ENCODE data around the gene CRX.
"Not testable (repeated sequence)": the region's sequence is repeated elsewhere in the genome, so short reads cannot be mapped to it uniquely, and the experiment has no call there.

CRX gene

DNA sequence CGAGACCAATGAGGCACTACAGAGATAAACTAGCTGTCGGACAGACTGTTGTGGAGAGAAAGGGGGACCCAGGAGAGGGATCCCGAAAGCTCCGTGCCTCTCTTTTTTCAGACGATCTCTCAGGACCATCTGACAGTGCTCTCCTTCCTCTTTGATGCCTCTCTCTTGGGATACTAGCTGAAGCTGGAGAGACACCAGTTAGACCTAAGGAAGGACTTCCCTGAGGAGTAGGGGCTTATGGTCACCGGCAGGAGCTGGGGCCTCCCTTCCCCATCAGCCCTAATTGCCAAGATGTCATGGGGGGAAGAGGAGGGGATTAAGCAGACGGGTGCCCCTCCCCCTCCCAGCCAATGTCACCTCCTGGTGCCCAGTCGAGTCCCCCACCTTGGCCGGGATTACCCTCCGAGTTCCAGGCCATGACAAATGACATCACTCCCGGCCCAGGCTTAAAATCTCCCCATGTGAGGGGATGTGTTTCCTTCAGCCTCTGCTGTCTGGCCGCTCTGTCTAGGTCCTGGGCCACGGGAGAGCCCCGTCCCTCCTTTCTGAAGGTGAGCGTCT lies at the start of gene CRX:
CRX (plus strand) TSS at position 478 of the 561 bp plus-strand sequence. CDS start 12,507 bp downstream, outside the sequence.
- in situ Hi-C loops (cut with MboI; ENCODE audit: low sequenced_read_pairs): no loop called here

DNA sequence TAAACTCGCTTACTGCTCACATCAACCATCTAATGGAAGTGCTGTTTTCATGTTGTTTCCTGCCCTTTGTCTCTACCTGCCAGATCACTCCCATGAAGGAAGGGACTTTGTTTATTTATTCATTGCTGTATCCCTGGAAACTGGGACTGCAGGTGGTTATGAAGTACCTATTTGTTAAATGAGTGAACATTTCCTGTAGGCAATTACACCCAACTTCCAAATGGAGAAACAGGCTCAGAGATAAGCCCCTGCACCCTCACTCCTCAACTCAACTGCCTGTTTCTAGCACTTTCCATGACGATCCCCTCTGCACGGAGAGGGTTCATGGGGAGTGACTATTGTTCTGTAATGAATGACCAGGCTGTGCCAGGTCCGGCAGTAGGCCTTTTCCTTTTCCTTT lies 45.2 kb upstream of the CRX start:
- in situ Hi-C loops (cut with MboI; ENCODE audit: low sequenced_read_pairs): no loop called here

DNA sequence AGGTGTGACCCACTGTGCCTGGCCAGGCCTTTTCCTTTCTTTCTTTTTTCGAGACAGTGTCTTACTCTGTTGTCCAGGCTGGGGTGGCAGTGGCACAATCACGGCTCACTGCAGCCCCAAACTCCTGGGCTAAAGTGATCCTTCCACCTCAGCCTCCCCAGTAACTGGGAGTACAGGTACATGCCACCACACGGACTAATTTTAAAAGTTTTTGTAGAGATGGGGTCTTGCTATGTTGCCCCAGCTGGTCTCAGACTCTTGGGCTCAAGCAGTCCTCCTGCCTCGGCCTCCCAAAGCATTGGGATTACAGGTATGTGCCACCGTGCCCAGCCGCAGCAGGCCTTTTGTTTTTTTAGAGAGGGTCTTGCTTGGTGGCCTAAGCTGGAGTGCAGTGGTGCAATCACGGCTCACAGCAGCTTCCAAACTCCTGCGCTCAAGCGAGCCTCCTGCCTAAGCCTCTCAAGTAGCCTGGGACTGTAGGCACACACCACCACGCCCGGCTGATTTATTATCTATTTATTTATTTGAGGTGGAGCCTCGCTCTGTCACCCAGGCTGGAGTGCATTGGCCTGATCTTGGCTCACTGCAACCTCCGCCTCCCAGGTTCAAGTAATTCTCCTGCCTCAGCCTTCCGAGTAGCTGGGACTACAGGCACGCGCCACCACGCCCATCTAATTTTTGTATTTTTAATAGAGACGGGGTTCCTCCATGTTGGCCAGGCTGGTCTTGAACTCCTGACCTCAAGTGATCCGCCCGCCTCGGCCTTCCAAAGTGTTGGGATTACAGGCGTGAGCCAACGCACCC lies 44.3 kb upstream of the CRX start:
- in situ Hi-C loops (cut with MboI; ENCODE audit: low sequenced_read_pairs): not testable (repeated sequence)

DNA sequence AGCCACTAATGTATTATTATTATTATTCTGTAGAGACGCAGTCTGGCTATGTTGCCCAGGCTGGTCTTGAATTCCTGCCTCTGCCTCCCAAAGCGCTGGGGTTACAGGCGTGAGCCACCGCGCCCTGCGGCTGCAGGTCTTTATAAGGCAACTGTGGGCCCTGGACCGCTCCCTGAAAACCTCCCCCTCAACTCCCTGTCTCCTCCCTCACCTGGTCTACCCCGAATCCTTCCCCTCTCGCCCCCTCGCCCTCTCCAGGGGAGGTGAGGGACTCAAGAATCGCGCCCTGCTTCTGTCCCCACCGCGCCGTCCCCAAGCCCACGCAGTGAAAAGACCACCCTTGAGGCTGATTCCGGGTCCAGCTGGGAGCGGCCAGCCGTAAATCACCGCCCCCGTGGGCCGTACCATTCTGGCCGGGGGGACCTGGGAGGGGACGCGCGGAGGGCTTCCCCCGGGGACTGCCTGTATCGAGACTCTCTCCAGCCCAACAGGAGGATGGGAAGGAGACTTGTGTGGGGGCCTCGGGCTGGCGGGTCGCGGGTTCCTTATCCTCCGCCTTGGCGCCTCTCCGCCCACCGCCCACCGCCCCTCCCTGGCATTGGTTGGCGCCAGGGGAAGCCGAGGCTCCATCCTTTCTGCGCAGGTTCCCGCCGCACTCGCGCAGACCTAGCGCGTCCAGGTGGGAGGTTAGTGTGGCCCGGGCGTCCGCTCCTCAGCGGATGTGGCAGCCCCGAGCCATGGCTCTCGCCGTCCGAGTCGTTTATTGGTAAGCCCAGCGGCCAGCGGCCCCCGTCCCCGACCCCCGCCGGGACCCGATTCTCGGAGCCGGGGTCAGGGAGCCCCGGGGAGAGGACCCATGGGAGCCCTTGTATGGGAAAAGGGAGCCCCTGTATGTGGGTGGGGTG lies 43.4 kb upstream of the CRX start, which contains the start of gene SELENOW:
SELENOW (plus strand) TSS at position 655 of the 905 bp plus-strand sequence; CDS start at position 738, 83 bp downstream.
- in situ Hi-C loops (cut with MboI; ENCODE audit: low sequenced_read_pairs): no loop called here

DNA sequence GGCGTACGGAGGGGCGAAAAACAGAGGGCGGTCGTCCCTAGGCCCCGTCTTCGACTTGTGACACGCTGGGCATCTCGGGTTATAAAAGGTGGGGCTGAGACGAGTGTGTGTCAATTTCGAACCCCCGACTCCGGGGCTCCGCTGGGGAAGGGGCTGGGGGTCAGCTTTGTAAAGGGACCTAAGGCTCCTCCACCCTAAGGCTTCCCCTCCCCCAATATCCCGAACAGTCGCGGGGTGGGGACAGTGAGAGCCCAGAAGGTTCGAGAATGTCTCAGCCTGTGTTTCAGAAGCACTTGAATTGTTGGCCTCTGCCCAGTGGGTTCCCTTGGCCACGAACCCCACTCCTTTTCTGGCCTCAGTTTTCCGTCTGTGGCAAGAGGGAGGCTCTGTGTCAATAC lies 42.8 kb upstream of the CRX start:
- in situ Hi-C loops (cut with MboI; ENCODE audit: low sequenced_read_pairs): no loop called here

DNA sequence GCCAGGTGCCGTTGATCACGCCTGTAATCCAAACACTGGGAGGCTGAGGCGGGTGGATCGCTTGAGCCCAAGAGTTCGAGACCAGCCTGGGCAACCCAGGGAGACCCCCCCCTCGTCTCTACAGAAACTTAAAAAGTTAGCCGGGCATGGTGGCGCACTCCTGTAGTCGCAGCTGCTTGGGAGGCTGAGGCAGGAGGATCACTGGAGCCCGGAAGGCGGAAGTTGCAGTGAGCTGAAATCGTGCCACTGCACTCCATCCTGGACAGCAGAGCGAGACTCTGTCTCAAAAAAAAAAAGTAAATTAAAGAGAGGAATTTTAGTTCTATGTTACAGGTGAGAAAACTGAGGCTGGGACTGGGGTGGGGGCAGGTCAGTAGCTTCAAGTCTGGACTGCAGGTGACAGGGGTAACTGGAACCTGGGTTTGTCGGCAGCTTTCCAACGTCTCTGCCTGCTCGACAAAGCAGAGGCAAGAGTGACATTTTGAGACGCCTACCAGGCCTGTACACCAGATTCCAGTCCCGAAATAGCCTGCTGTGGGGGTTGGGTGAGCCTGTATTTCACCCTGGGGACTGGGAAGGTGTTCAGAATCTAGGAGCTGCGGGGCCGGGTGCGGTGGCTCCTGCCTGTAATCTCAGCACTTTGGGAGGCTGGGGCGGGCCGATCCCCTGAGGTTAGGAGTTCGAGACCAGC lies 42.1 kb upstream of the CRX start:
- in situ Hi-C loops (cut with MboI; ENCODE audit: low sequenced_read_pairs): no loop called here

DNA sequence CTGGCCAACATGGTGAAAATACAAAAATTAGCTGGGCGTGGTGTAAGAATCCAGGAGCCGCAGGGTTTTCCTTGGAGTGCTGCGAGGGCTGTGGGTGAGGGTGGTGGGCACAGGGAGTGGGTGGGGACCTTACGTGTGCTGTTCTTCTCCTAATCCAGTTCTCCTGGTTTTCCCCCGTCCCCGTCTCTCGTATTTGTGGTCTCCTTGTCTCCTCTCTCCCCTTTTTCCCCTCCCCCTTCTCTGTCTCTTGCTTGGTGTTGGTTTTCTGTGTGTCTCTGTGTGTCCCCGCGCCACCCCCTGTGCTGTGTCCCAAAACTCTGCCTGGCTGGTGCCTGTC lies 41.6 kb upstream of the CRX start:
- in situ Hi-C loops (cut with MboI; ENCODE audit: low sequenced_read_pairs): no loop called here

DNA sequence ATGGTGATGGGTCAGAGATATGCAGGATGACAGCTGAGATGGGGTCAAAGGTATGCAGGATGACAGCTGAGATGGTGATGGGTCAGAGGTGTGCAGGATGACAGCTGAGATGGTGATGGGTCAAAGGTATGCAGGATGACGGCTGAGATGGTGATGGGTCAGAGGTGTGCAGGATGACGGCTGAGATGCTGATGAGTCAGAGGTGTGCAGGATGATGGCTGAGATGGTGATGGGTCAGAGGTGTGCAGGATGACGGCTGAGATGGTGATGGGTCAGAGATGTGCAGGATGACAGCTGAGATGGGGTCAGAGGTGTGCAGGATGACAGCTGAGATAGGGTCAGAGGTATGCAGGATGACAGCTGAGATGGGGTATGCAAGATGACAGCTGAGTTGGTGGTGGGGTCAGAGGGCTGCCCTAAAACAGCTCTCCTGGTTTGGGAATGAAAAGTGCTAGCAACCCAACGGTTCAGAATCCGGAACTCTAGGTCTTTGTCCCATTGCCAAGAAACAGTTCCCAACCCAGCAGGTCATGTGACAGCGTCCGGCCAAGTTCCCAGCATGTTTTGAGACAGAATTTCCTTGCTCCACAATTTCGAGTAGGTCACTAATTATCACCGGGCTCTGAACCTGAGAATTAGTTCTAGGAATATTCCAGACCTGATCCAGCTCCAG lies 40.0 kb upstream of the CRX start:
- in situ Hi-C loops (cut with MboI; ENCODE audit: low sequenced_read_pairs): no loop called here

DNA sequence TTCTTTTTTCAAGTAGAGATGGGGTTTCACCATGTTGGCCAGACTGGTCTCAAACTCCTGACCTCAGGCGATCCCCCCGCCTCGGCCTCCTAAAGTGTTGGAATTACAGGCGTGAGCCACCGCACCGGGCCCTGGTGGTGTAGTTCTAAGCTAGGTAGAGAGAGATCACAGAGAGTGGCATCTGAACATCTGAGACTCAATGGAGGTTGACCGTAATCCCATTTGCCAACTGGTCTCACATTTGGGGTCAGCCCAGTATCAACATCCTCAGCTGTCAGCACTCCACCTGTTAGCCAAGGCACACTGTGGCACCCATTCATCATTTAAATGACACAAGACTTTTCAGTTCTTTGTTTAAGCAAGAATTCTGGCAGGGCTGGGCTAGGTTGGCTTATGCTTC lies 35.2 kb upstream of the CRX start:
- in situ Hi-C loops (cut with MboI; ENCODE audit: low sequenced_read_pairs): no loop called here

DNA sequence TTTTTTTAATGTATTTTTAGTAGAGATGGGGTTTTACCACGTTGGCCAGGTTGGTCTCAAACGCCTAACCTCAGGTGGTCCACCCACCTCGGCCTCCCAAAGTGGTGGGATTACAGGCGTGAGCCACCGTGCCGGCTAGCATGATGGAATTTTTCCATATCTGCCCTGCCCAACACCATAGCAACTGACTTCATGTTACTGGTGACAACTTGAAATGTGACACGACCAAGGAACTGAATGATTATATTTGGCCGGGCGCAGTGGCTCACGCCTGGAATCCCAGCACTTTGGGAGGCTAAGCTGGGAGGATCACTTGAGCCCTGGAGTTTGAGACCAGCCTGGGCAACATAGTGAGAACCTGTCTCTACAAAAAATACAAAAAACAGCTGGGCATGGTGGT lies 34.4 kb upstream of the CRX start:
- in situ Hi-C loops (cut with MboI; ENCODE audit: low sequenced_read_pairs): not testable (repeated sequence)

DNA sequence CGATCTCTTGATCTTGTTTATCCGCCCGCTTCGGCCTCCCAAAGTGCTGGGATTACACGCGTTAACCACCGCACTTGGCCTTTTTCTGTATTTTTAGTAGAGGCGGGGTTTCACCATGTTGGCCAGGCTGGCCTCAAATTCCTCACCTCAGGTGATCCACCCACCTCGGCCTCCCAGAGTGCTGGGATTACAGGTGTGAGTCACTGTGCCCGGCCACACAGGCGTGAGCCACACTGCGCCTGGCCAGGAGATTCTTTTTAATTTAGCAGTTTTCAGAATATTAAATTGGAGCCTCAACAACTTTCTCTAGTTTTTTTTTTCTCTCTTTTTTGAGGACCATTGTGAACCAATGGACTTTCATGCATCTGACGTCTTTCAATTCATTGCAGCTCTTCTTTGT lies 31.9 kb upstream of the CRX start:
- in situ Hi-C loops (cut with MboI; ENCODE audit: low sequenced_read_pairs): not testable (repeated sequence)

DNA sequence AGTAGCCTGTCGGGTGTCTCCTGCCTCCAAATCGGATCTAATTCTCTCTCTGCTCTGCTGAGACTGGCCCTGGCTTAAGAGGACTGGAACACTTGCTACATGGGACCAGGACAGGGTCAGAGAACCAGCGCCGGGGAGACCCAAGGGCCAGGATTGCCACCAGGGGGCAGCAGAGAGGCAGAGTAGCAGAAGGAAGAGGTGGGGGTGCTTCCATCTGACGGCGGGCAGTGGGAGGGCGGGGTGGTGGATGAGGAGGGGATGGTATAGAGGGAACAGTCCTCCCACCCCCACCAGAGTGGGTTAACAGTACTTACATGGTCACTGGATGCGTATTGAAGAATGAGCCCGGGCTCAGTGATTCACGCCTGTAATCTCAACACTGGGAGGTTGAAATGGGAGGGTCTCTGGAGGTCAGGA lies 31.3 kb upstream of the CRX start:
- in situ Hi-C loops (cut with MboI; ENCODE audit: low sequenced_read_pairs): no loop called here

DNA sequence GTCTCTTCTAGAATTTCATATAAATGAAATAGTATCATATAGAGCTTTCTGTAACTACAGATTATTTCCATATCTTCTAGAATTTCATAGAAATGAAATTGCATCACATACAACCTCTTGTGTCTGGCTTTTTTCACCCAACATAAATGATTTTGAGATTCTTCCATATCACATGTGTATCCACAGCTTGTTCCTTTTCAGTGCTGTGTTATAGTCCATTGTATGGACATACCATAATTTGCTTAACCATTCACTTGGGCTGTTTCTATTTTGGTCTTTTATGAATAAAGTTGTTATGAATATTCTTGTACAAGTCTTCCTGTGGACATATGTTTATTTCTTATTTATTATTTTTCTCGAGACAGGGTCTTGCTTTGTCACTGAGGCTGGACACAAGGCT lies 29.1 kb upstream of the CRX start:
- in situ Hi-C loops (cut with MboI; ENCODE audit: low sequenced_read_pairs): no loop called here

DNA sequence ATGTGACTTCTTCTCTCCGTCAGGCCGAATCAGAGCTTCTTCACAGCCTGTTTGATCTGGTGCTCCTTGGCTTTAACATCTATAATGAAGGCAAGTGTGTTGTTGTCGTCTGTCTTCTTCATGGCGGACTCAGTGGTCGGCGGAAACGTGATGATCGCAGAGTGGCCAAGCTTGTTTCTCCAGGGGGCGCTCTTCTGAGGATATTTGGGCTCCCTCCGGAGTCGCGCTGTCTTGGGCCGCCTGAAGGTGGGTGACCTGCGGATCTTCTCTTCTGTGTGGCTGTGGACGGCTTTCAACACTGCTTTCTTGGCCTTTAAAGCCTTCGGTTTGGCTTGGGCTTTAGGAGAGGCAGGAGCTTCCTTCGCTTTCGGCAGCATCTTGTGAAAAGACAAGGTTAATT lies 27.2 kb upstream of the CRX start:
- in situ Hi-C loops (cut with MboI; ENCODE audit: low sequenced_read_pairs): no loop called here

DNA sequence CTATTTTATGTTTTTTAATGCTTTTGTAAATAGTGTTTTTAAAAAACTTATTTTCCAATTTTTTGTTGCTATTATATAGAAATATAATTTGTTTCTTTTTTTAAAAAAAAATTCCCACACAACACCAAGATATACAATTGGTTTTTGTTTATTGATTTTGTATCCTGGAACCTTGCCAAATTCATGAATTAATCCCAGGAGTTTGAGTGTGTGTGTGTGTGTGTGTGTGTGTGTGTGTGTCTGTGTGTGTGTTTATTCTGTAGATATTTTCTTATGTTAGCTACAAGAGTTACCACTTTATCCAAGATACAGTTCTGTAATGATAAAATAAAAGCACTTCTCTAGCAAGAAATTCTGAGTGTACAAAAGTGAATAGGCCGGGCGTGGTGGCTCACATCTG lies 25.0 kb upstream of the CRX start:
- in situ Hi-C loops (cut with MboI; ENCODE audit: low sequenced_read_pairs): no loop called here

DNA sequence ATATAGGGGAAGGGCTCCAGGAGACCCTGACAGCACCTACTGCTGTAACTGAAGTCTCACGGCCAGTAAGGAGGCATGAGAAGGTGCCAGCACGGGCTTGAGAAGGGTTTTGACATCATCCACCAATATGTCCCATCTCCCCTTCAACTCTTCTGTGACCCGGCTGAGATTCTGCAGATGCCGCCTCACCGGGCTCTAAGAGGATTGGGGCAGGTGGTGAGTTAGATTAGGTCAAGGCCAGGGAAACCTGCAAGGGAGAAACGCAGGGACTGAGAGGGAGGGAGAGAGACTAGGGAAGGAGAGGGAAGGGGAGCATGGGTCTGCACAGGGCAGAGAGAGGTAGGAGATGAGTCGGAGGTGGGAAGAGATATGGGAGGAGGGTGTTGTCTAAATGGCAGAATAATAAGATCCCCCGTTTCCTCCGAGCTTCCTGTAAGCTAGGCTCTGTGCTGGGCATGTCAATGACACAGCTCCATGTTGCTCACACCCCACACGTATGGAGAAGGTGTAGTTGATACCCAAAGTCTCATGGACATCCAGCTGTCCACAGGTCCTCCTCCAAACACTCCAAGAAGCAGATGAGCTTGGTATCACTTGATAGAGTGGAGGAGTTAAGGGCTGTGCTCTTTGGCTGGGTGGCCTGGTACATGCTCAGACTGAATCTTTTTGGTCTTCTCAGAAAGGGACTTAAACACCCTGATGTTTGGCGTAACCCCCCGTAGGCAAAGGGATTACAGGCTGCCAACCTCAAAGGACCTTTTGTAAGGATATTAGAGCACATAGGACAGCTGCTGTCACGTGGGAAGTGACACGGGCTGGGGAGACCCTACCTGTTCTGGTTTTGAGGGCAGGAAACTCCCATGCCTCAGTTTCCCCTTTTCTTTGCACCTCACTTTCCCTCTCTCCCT lies 23.5 kb upstream of the CRX start:
- in situ Hi-C loops (cut with MboI; ENCODE audit: low sequenced_read_pairs): no loop called here

DNA sequence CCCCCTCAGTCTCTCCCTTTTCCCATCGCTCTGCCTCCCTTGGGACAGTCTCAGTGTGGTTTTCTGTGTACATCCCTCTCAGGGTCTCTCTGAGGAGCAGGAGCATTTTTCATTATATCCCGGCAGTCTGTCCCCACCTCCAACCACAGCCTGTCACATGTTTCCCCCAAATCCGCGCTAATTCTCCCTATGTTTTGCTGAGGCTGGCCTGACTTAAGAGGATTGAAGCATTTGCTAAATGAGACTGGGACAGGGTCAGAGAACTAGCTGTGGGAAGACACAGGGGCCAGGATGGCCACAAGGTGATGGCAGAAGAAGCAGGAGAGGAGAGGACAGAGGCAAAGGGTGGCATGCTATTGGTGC lies 22.9 kb upstream of the CRX start:
- in situ Hi-C loops (cut with MboI; ENCODE audit: low sequenced_read_pairs): no loop called here

DNA sequence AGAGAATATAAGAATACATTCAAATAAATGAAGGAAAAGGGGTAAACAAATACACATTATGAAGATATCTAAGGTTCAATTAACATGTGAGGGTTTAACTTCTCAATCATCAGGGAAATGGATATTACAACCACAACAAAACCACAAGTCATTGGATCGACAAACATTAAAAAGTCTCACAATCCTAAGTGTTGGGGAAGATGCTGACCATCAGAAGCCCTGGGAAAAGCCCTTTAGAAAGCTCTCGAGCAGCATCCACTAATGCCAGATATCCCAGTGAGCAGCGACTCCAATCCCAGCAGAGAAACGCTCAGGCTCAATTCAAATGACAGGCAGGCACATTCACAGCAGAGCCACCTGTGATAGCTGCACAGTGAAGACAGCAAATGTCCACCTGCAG lies 20.5 kb upstream of the CRX start:
- in situ Hi-C loops (cut with MboI; ENCODE audit: low sequenced_read_pairs): no loop called here

DNA sequence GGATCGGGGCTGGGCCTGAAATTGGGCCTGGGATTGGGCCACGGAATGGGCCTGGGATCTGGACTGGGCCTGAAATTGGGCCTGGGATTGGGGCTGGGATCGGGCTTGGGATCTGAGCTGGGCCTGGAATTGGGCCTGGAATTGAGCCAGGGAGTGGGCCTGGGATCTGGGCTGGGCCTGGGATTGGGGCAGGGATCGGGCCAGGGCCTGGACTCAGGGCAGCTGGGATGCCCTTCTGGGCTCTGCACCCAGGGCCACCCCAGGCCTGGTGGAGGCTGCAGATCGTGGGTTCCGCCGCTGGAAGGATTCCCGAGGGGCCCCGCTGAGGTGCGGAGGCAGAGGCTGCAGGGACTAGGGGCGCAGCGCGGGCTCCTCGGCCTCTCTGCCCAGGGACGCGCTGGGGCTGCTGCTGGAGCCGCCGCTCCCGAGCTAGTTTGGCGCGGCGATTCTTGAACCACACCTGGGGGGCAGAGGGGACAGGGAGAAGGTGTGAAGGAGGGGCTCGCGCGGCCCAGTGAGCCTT lies 19.2 kb upstream of the CRX start:
- in situ Hi-C loops (cut with MboI; ENCODE audit: low sequenced_read_pairs): no loop called here
